H1 (cell line): ENCODE data around the gene VWA1. TPM values are rescaled to one million over a fixed set of nuclear protein-coding genes. Genes with fewer than 3 reads are reported as not detected.

Source experiments
- CTCF ChIA-PET: fragments of 300-600 bp; sonication (Branson Sonifier 250); formaldehyde crosslinking; loops from one replicate; lab custom pipeline; 2021; ENCODE audit not compliant: partially characterized antibody; lab: Charles Lee
- POLR2A ChIA-PET: fragments of 300-600 bp; sonication (Branson Sonifier 250); formaldehyde crosslinking; loops from one replicate; lab custom pipeline; 2021; ENCODE audit warnings: inconsistent platforms; ENCODE audit not compliant: partially characterized antibody; lab: Charles Lee
- DNase-seq, 2 experiments: peaks; one replicate each; pipeline versions ENCODE4 v3.0.0 to v3.0.0-alpha.2; 2010 to 2022; ENCODE audit warnings: low spot score in 2 of 2, low read depth in 1 of 2, mixed read lengths in 1 of 2
- FAIRE-seq: peaks from 2 replicates; lab custom pipeline; 2011; peaks lifted over from hg19 to GRCh38; lab: Jason Lieb, UNC
- H2AFZ ChIP-seq: 2 replicates; pipeline ENCODE4 v1.8.1; 2012; ENCODE audit warnings: low read length, inconsistent platforms
- H2AK5ac ChIP-seq: 2 replicates; pipeline ENCODE4 v1.6.1; 2013; ENCODE audit warnings: low read depth, low read length
- H2BK120ac ChIP-seq: replicated peaks from 2 replicates; pipeline ENCODE3; 2013; ENCODE audit warnings: low read depth, low read length, inconsistent platforms
- H2BK12ac ChIP-seq: 2 replicates; pipeline ENCODE4 v1.6.1; 2013; ENCODE audit warnings: low read depth, low read length
- H2BK15ac ChIP-seq: 2 replicates; pipeline ENCODE4 v1.6.1; 2013; ENCODE audit warnings: low read length
- H2BK20ac ChIP-seq: 2 replicates; pipeline ENCODE4 v1.6.1; 2013; ENCODE audit warnings: low read length
- H2BK5ac ChIP-seq: 2 replicates; pipeline ENCODE4 v1.6.1; 2013; ENCODE audit warnings: low read depth, low read length
- H3K14ac ChIP-seq: 2 replicates; pipeline ENCODE4 v1.6.1; 2013; ENCODE audit warnings: inconsistent platforms; ENCODE audit not compliant: insufficient read length
- H3K18ac ChIP-seq: 2 replicates; pipeline ENCODE4 v1.6.1; 2013; ENCODE audit warnings: low read length; ENCODE audit errors: extremely low read depth
- H3K23ac ChIP-seq: 2 replicates; pipeline ENCODE4 v1.6.1; 2013; ENCODE audit warnings: inconsistent platforms; ENCODE audit not compliant: insufficient read length
- H3K23me2 ChIP-seq: 2 replicates; pipeline ENCODE4 v1.6.1; 2013; ENCODE audit warnings: low read depth, low read length
- H3K27ac ChIP-seq: 2 replicates; pipeline ENCODE4 v1.6.1; 2011; ENCODE audit warnings: low read depth, low read length, inconsistent platforms
- H3K27me3 ChIP-seq, 4 experiments: replicated peaks in 1 of 4; 1 replicate in 1 of 4; 2 replicates in 3 of 4; pipeline versions ENCODE4 v1.6.1 to v1.8.1; 2011 to 2013; ENCODE audit warnings: low read length in 3 of 4, mild to moderate bottlenecking in 3 of 4, inconsistent platforms in 2 of 4, mixed read lengths in 2 of 4, moderate library complexity in 1 of 4; ENCODE audit not compliant: control insufficient read depth in 3 of 4, insufficient read depth in 3 of 4; ENCODE audit errors: extremely low read depth in 1 of 4
- H3K36me3 ChIP-seq, 4 experiments: 2 replicates each; pipeline versions ENCODE4 v1.6.1 to v1.8.1; 2011 to 2013; ENCODE audit warnings: mild to moderate bottlenecking in 4 of 4, low read length in 3 of 4, moderate library complexity in 2 of 4, control low read depth in 1 of 4, inconsistent platforms in 1 of 4; ENCODE audit not compliant: insufficient read depth in 4 of 4, control insufficient read depth in 2 of 4
- H3K4ac ChIP-seq: replicated peaks from 2 replicates; pipeline ENCODE3; 2013; ENCODE audit warnings: low read length, low read depth, mixed read lengths, inconsistent platforms; ENCODE audit not compliant: insufficient read length
- H3K4me1 ChIP-seq, 4 experiments: replicated peaks in 1 of 4; 1 replicate in 1 of 4; 2 replicates in 3 of 4; pipeline versions ENCODE4 v1.6.1 to v1.8.1; 2011 to 2013; ENCODE audit warnings: low read length in 3 of 4, inconsistent platforms in 2 of 4, mixed read lengths in 1 of 4; ENCODE audit not compliant: insufficient read depth in 4 of 4, control insufficient read depth in 3 of 4
- H3K4me2 ChIP-seq, 2 experiments: 2 replicates each; pipeline versions ENCODE4 v1.6.1 to v1.8.1; 2011 to 2013; ENCODE audit warnings: low read depth in 2 of 2, low read length in 2 of 2, control low read depth in 1 of 2, inconsistent platforms in 1 of 2, mild to moderate bottlenecking in 1 of 2; ENCODE audit not compliant: insufficient read depth in 1 of 2
- H3K4me3 ChIP-seq, 4 experiments: fragments of 200-600, 300-600 bp in 1 of 4; sonication (generic), shearing (Covaris generic), sonication (Bioruptor Twin) in 1 of 4; 2 replicates each; pipeline versions ENCODE4 v1.5.1 to v1.8.1; 2011 to 2016; ENCODE audit warnings: low read length in 4 of 4, low read depth in 3 of 4, control low read depth in 2 of 4, inconsistent platforms in 2 of 4, mild to moderate bottlenecking in 2 of 4, mixed read lengths in 1 of 4, moderate library complexity in 1 of 4; ENCODE audit not compliant: insufficient read depth in 2 of 4; ENCODE audit errors: extremely low read depth in 1 of 4
- H3K56ac ChIP-seq: replicated peaks from 2 replicates; pipeline ENCODE3; 2013; ENCODE audit warnings: low read depth, mild to moderate bottlenecking, mixed read lengths, low read length, inconsistent platforms; ENCODE audit not compliant: insufficient read length
- H3K79me1 ChIP-seq: 2 replicates; pipeline ENCODE4 v1.6.1; 2013; ENCODE audit warnings: low read depth, low read length, control low read depth
- H3K79me2 ChIP-seq, 2 experiments: 2 replicates each; pipeline versions ENCODE4 v1.6.1 to v1.8.1; 2012 to 2013; ENCODE audit warnings: low read length in 2 of 2, mild to moderate bottlenecking in 2 of 2, inconsistent platforms in 1 of 2; ENCODE audit not compliant: insufficient read depth in 2 of 2, control insufficient read depth in 1 of 2
- H3K9ac ChIP-seq, 4 experiments: replicated peaks in 1 of 4; 1 replicate in 1 of 4; 2 replicates in 3 of 4; pipeline versions ENCODE4 v1.6.1 to v1.8.1; 2011 to 2013; ENCODE audit warnings: low read depth in 3 of 4, low read length in 3 of 4, control low read depth in 2 of 4, mild to moderate bottlenecking in 2 of 4, moderate library complexity in 2 of 4, inconsistent platforms in 1 of 4; ENCODE audit errors: extremely low read depth in 1 of 4
- H3K9me3 ChIP-seq, 2 experiments: 2 replicates each; pipeline versions ENCODE4 v1.6.1 to v1.8.1; 2012 to 2013; ENCODE audit warnings: mild to moderate bottlenecking in 2 of 2, moderate library complexity in 2 of 2, control low read depth in 1 of 2, inconsistent platforms in 1 of 2, low read depth in 1 of 2, low read length in 1 of 2, mixed read lengths in 1 of 2; ENCODE audit not compliant: insufficient read depth in 2 of 2
- H4K20me1 ChIP-seq, 2 experiments: replicated peaks in 1 of 2; 2 replicates each; pipeline versions ENCODE3 to v1.8.1; 2011 to 2013; ENCODE audit warnings: inconsistent platforms in 2 of 2, low read length in 2 of 2, mild to moderate bottlenecking in 1 of 2; ENCODE audit not compliant: insufficient read depth in 2 of 2, control insufficient read depth in 1 of 2
- H4K5ac ChIP-seq: 2 replicates; pipeline ENCODE4 v1.6.1; 2013; ENCODE audit warnings: low read length, low read depth, mixed read lengths, inconsistent platforms; ENCODE audit not compliant: insufficient read length
- H4K8ac ChIP-seq: 2 replicates; pipeline ENCODE4 v1.8.0; 2013; ENCODE audit warnings: mild to moderate bottlenecking, moderate library complexity, low read length, inconsistent platforms; ENCODE audit not compliant: insufficient read depth; ENCODE audit errors: extremely low read depth
- H4K91ac ChIP-seq: replicated peaks from 2 replicates; pipeline ENCODE3; 2013; ENCODE audit warnings: low read length, mixed read lengths, inconsistent platforms; ENCODE audit not compliant: insufficient read length
- BRCA1 ChIP-seq: IDR thresholded peaks from 2 replicates; pipeline ENCODE4 v1.6.1; 2012; ENCODE audit warnings: low read depth, low read length, improper control_type of control experiment
- CREB1 ChIP-seq: IDR thresholded peaks from 2 replicates; pipeline ENCODE4 v1.6.1; 2012; ENCODE audit warnings: inconsistent platforms
- EGR1 ChIP-seq: IDR thresholded peaks from 2 replicates; pipeline ENCODE4 v1.6.1; 2011; ENCODE audit warnings: low read depth, low read length, borderline replicate concordance
- FOSL1 ChIP-seq: IDR thresholded peaks from 2 replicates; pipeline ENCODE4 v1.6.1; 2011; ENCODE audit warnings: mild to moderate bottlenecking, low read depth, low read length, moderate library complexity; ENCODE audit not compliant: insufficient read depth
- GTF2F1 ChIP-seq: IDR thresholded peaks from 2 replicates; pipeline ENCODE4 v1.6.1; 2012; ENCODE audit warnings: low read depth, low read length, improper control_type of control experiment, borderline replicate concordance
- HDAC2 ChIP-seq, 2 experiments: fragments of 300-600 bp in 1 of 2; sonication (generic) in 1 of 2; IDR thresholded peaks; 2 replicates each; pipeline ENCODE4 v1.6.1; 2011 to 2012; ENCODE audit warnings: low read depth in 2 of 2, low read length in 2 of 2, mild to moderate bottlenecking in 2 of 2, moderate library complexity in 2 of 2, borderline replicate concordance in 1 of 2, inconsistent platforms in 1 of 2
- JUN ChIP-seq: IDR thresholded peaks from 2 replicates; pipeline ENCODE4 v1.6.1; 2011; ENCODE audit warnings: low read depth, mild to moderate bottlenecking, improper control_type of control experiment, low read length
- MAFK ChIP-seq: IDR thresholded peaks from 2 replicates; pipeline ENCODE4 v1.6.1; 2012; ENCODE audit warnings: low read depth, mild to moderate bottlenecking, improper control_type of control experiment, low read length
- RBBP5 ChIP-seq: IDR thresholded peaks from 2 replicates; pipeline ENCODE4 v1.7.1; 2012; ENCODE audit warnings: low read depth, mild to moderate bottlenecking, inconsistent platforms, low read length, moderate library complexity, borderline replicate concordance
- RXRA ChIP-seq: IDR thresholded peaks from 2 replicates; pipeline ENCODE4 v1.6.1; 2011; ENCODE audit warnings: low read depth, mild to moderate bottlenecking, low read length, moderate library complexity; ENCODE audit not compliant: insufficient read depth
- SAP30 ChIP-seq: fragments of 300-600 bp; sonication (generic); IDR thresholded peaks from 2 replicates; pipeline ENCODE4 v1.7.1; 2012; ENCODE audit warnings: low read length, moderate library complexity, mild to moderate bottlenecking, inconsistent platforms; ENCODE audit not compliant: insufficient read depth, insufficient replicate concordance
- SIRT6 ChIP-seq: IDR thresholded peaks from one replicate; pipeline ENCODE4 v1.7.1; 2012; ENCODE audit warnings: low read length, inconsistent platforms
- TBP ChIP-seq: IDR thresholded peaks from 2 replicates; pipeline ENCODE4 v1.6.1; 2011; ENCODE audit warnings: low read depth, low read length, improper control_type of control experiment
- WGBS, 2 experiments: shearing (Covaris generic) in 1 of 2; methylation state at CpG; one replicate each; pipeline versions ENCODE4 v1.1.6 to v1.1.7; 2013 to 2015; ENCODE audit warnings: low lambda C conversion rate in 2 of 2, mixed read lengths in 2 of 2, inconsistent platforms in 1 of 2, low coverage in 1 of 2, missing lambda C conversion rate in 1 of 2; ENCODE audit not compliant: insufficient replicate concordance in 2 of 2, insufficient coverage in 1 of 2, insufficient read length in 1 of 2; ENCODE audit errors: extremely low coverage in 1 of 2, missing lambda C conversion rate in 1 of 2; 5-methylcytosine and 5-hydroxymethylcytosine counted together
- polyA plus RNA-seq, 7 experiments: library from polyadenylated mRNA; depleted of rRNA in 3 of 7; stranded (reverse) in 5 of 7; unstranded in 2 of 7; fragments of >200 nt in 5 of 7; fragments of 200-250 nt in 2 of 7; gene quantifications; 1 replicate in 5 of 7; 2 replicates in 1 of 7; 4 replicates in 1 of 7; pipeline versions ENCODE4 v1.2.1 to v1.2.3, GENCODE V29; 2011 to 2013; ENCODE audit warnings: missing spikeins in 2 of 7, mixed read lengths in 2 of 7
- total RNA-seq: library from RNA; stranded (reverse); fragmentation: NEBNext Ultra II Directional; extraction: Animal tissue kit (Norgen Biotek cat#: 25700); gene quantifications from 2 replicates; pipeline ENCODE4 v1.2.1, GENCODE V29; 2021

VWA1 gene
- total and polyA plus RNA-seq, 2 of the 8 experiments (the other 6 are each of a cell fraction or from before 2014, with no cell fraction given), result 16.0 to 36.6 TPM

GRCh38 chr1:1449099-1449739, 13.7 kb downstream of the VWA1 start, which contains the start of gene ATAD3C:
ATAD3C (plus strand) TSS chr1:1449689; CDS start chr1:1450684, 995 bp downstream.
- FAIRE-seq, result no peak
- 96% methylated on average over 6 of the region's 6 CpGs; no CpG with 5 or more reads in 1 of the 2 experiments for WGBS, 2 experiments
- H2BK120ac ChIP-seq, result no peak within 1 kb of the TSS

More at GRCh38 chr1:1449099-1449739, 13.7 kb downstream of the VWA1 start, which contains the start of gene ATAD3C:
- no peak within 1 kb of the TSS for H3K4me3 ChIP-seq
- no peak within 1 kb of the TSS for H3K4ac ChIP-seq
- H4K91ac ChIP-seq, result no peak within 1 kb of the TSS
- no peaks in the 10 kb centered on the region for H3K9me3 ChIP-seq
- POLR2A ChIA-PET, result interaction anchor here (0.7 to 0.8 kb wide), 2 partner anchors 16 to 43 kb away, joined by 3 read pairs; no protein-coding TSS in a partner anchor
- no peak within 1 kb of the TSS for H2BK12ac ChIP-seq
- no peaks in the 10 kb centered on the region for H3K36me3 ChIP-seq
- no peak for DNase-seq
- H4K20me1 ChIP-seq, result no peaks in the 10 kb centered on the region
- no peak within 1 kb of the TSS for H3K23ac ChIP-seq
- H3K27ac ChIP-seq, result no peak within 1 kb of the TSS
- CTCF ChIA-PET, result interaction anchor here (1.0 to 1.9 kb wide), 2 partner anchors 11 to 47 kb away, joined by 3 to 5 read pairs; no protein-coding TSS in a partner anchor
- H3K14ac ChIP-seq, result no peak within 1 kb of the TSS
- H2BK5ac ChIP-seq, result no peak within 1 kb of the TSS
- no peak within 1 kb of the TSS for H4K8ac ChIP-seq
- no peak within 1 kb of the TSS for H2BK15ac ChIP-seq
- no peak within 1 kb of the TSS for H3K18ac ChIP-seq
- H3K9ac ChIP-seq, result no peak within 1 kb of the TSS
- H3K4me1 ChIP-seq, result no peaks in the 10 kb centered on the region
- H3K79me1 ChIP-seq, result no peaks in the 10 kb centered on the region
- no peaks in the 10 kb centered on the region for H3K23me2 ChIP-seq
- H2BK20ac ChIP-seq, result no peak within 1 kb of the TSS
- no peak within 1 kb of the TSS for H3K4me2 ChIP-seq
- no peaks in the 10 kb centered on the region for H3K79me2 ChIP-seq
- no peak within 1 kb of the TSS for H3K56ac ChIP-seq
- TF ChIP-seq RXRA (no peak), MAFK (no peak), FOSL1 (no peak), SIRT6 (no peak), BRCA1 (no peak), EGR1 (no peak), HDAC2 (IDR thresholded peaks at IDR 0.05; ENCODE audit: borderline replicate concordance in 1 of 2, low read depth in 2 of 2, low read length in 2 of 2) (no peak), RBBP5 (no peak), TBP (no peak), JUN (no peak), SAP30 (no peak), CREB1 (no peak), GTF2F1 (no peak)
- no peak within 1 kb of the TSS for H2AFZ ChIP-seq
- H2AK5ac ChIP-seq, result no peak within 1 kb of the TSS
- no peaks in the 10 kb centered on the region for H3K27me3 ChIP-seq
- no peak within 1 kb of the TSS for H4K5ac ChIP-seq
